G401 (cell line): ENCODE measurements around the gene MRNIP. TPM values are rescaled to one million over a fixed set of nuclear protein-coding genes. Genes with fewer than 3 reads are reported as not detected.
"Not testable (repeated sequence)": the region's sequence is repeated elsewhere in the genome, so short reads cannot be mapped to it uniquely, and the experiment has no call there.

Experiments
- DNase-seq: peaks from one replicate; pipeline ENCODE4 v3.0.0-alpha.2; 2015; ENCODE audit warnings: low spot score
- in situ Hi-C: cut with HindIII; loops from 2 replicates; pipeline ENCODE4 v1.10.0; 2016; ENCODE audit warnings: low sequenced_read_pairs, mixed read lengths
- total RNA-seq: library from RNA; depleted of rRNA; stranded (reverse); fragments of >200 nt; shearing (Covaris generic); gene quantifications from 2 replicates; pipeline ENCODE4 v1.2.3, GENCODE V29; 2014

MRNIP gene
- total RNA-seq, 1 experiment from 2014 or later = 38.5 TPM

- in situ Hi-C loops = no loop called here
- no peak for DNase-seq
Observed at GRCh38 chr5:179873588-179874110, 15.0 kb upstream of the MRNIP start.

- no peak for DNase-seq
- in situ Hi-C loops = no loop called here
Observed at GRCh38 chr5:179872828-179873575, 14.4 kb upstream of the MRNIP start.

GRCh38 chr5:179872055-179872827 lies 13.6 kb upstream of the MRNIP start:
- in situ Hi-C loops = no loop called here

DNA sequence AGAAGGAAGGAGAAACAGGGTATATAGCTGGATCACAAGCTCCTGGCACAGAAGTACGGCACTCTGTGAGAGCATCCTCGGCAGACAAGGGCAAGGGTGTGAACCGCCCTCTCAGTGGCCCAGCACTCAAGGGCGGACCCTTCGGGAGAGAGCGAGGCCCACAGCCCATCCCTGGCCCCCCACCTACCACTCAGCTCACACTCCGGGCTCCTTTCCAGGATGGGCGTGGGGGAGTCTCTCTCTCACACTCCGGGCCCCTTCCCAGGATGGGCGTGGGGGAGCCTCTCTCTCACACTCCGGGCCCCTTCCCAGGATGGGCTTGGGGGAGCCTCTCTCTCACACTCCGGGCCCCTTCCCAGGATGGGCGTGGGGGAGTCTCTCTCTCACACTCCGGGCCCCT lies 12.9 kb upstream of the MRNIP start:
- not testable (repeated sequence) for DNase-seq

More at GRCh38 chr5:179872055-179872827, 13.6 kb upstream of the MRNIP start:
- no peak for DNase-seq

DNA sequence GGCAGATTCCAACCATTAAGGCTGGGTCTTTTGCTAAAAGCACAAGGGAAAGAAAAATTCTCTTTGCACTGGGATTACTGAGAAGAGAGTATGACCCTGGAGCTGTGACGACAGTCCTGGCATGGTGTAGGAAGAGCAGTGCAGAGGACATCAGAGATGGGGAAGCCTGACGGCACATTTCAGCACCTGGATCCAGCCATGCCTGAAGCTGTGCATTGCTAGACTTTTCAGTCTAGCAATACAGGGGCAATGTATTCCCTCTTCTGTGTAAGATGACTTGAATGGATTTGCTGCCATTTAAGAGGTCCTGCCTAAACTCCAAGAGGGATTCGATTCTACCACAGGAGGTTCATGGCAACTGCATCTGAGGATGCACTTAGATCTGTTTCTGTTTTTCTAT lies 12.3 kb upstream of the MRNIP start:
- in situ Hi-C loops = no loop called here

More for the DNA sequence above, 12.9 kb upstream of the MRNIP start:
- in situ Hi-C loops = not testable (repeated sequence)

GRCh38 chr5:179870403-179870903 lies 11.8 kb upstream of the MRNIP start:
- in situ Hi-C loops = no loop called here
- DNase-seq = peak; percentile 82

More for the DNA sequence above, 12.3 kb upstream of the MRNIP start:
- no peak for DNase-seq

GRCh38 chr5:179869641-179870402 lies 11.2 kb upstream of the MRNIP start:
- in situ Hi-C loops = no loop called here
- DNase-seq = peak; percentile 31

- no peak for DNase-seq
- in situ Hi-C loops = no loop called here
Observed at GRCh38 chr5:179869101-179869500, 10.5 kb upstream of the MRNIP start.

DNA sequence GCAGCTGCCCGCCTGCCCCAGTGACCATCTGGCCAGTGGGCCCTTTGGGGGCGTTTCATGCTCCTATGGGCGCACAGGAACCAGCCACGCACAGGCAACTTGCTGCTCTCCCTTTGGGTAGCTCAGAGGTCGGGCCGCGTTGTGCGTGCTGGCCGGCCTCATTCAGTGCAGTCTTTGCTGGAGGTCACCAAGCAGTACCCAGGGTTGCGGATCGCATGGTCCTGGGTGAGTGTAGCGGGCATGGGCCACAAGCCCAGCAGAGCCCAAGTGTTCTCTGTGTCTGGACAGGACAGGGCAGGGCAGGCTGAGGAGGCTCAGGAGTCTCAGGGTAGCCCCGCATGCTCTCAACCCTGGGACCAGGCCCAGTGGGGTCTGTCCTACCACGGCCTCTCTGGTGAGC lies 9.9 kb upstream of the MRNIP start:
- in situ Hi-C loops = no loop called here

GRCh38 chr5:179867476-179867875 lies 8.9 kb upstream of the MRNIP start:
- DNase-seq = no peak
- in situ Hi-C loops = no loop called here

More for the DNA sequence above, 9.9 kb upstream of the MRNIP start:
- DNase-seq = no peak

DNA sequence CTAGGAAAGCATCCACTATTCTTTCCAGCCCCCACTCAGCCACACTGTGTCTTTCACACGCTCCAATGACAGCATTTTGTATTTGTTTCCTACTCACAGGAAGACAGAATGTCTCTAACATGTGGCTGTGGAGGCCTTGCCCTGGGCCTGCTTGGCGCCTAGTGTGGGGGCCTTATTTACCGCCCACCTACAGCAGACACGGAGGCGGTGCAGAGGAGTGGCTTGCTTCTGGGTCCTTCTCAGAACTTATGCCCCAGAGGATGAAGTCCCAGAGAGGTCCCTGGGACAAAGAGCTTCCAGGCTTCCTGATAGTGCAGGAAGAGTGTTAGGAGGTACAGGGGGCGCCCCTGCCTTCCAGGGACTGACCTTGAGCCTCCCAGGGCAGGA lies 8.5 kb upstream of the MRNIP start:
- in situ Hi-C loops = no loop called here
- DNase-seq = no peak

DNA sequence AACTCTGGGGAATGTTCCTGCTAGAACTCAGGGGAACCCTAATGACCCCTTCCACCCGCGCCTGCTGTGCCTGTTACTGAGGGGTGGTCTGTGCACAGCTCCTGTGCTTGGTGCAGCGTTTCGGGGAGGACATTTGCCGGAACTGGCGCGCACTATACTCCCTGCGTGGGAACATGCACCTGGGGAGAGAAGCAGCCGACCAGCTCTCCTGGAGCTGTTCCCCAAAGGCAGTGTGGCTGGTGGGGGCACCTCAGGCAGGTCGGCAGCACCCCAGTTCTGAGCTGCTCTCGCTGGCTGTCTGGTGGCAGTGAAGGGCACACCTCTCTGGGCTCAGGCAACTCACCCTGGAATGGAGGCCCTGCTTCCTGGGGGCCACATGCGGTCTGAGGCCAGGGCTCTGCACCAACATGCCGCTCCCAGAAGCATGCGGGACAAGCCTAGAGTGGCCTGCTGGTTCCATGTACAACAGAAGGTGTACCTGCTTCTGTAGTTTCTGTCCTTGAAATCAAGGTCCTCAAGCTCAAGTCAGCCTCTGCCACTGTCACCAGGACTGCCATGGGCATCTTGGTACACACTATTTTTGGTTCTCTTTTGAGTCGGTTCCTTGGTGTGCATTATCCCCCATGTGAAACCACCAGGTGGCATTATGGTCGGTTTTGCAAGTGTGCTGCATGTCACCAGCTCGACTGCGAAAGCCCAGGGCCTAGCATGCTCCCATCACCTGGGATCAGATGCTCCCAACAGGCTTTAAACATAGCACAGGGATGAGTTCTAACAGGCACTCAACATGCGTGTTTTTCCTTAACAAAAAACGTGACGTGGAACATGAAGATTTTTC lies 7.8 kb upstream of the MRNIP start:
- peak; percentile 51 for DNase-seq
- in situ Hi-C loops = no loop called here

- in situ Hi-C loops = no loop called here
- peak; percentile 47 for DNase-seq
Observed at GRCh38 chr5:179865491-179866240, 7.0 kb upstream of the MRNIP start.

DNA sequence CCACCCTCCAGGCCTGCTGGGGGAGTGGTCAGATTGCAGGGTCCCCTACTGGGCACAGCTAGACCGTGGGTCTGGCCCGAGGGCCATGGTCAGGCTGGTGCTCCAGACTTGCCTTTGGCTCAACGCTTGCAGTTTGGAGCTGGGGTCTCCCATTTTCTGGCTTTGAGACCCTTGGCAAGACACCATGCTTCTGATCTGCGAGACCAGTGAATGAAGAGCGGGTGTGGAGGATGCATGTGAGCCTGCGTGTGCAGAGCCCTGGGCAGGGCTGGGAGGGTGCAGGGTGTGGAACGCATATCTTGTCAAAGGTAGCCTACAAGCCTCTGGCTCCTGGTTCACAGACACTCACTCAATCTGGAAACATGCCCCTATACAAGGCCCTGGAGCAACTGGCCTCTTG lies 6.1 kb upstream of the MRNIP start:
- DNase-seq = no peak
- in situ Hi-C loops = no loop called here

DNA sequence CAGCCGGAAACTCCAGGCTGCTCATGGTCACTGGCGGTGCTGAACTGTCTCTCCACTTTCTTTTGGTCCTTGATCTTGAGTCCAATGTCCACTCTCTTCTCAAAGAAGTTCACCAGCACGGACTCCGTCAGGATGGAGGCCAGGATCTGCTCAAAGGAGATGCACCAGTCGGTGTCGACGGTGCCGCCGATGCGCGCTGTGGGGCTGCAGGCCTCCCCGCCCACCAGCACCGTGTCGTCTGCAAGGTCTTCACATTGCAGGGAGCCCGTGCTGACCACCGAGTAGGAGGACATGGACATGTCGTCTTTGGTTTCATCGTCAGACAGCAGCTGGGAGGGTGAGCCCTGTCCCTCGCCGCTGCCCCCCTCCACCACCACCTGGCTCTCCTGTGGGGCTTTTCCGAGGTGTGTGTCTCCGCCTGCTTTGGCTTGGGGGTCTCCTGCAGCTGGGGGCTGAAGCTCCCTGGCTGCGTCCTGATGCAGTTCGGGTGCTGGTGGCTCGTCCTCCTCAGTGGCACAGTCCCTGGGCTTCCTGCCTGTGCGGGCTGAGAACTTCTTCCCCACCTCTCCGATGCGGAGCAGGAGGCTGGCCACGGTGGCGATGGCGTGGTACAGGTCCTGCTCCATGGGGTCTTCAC lies 5.0 kb upstream of the MRNIP start:
- in situ Hi-C loops = no loop called here
- DNase-seq = no peak

DNA sequence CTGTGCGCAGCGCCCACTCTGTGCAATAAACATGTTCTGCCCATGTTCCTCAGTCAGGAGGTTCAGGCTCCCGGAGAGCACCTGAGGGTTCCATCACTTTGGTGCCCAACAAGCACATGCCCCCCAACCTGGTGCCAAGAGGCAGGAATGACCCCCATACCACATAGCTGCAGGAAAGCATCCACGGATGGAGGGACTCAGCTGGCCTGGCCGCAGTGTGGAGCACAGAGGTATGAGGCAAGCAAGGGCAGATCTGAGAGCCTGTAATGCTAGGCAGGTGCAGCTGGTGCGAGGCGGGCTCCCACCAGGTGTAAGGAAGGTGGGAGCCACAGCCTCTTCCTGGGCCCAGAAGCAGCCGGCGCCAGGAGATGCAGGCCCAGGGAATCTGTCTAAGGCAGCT lies 4.3 kb upstream of the MRNIP start:
- in situ Hi-C loops = no loop called here
- DNase-seq = no peak

DNA sequence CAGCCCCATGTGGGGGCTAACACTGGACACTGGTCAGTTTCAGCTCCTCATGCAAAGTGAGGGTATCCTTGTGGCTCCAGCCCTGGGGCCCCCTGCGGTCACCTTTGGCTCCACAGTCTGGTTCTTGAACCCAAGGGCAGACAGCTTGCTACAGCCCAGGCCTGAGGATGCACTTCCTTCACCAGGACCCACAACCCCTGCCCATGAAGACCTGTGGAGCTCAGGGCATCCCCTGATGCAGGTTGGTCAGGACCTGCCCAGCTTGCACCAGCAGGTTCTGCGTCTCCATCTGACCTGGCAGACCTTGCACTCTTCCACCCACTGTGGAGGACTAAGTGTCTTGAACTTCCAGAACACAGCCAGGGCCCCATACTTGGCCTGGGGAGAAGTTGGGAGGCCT lies 3.7 kb upstream of the MRNIP start:
- no peak for DNase-seq
- in situ Hi-C loops = no loop called here
